Lung (tissue), 12 donors: ENCODE measurements around the gene CHN2. TPM values are rescaled to one million over a fixed set of nuclear protein-coding genes. Genes with fewer than 3 reads are reported as not detected.

Source experiments
- ATAC-seq: fragments of 200-7000 bp; cut with Tn5 transposase; one replicate; pipeline ENCODE4 v1.9.1; 2020; ENCODE audit warnings: moderate number of reproducible peaks; ENCODE audit not compliant: insufficient read depth, low FRiP score
- DNase-seq, 3 donors: peaks; one replicate each; pipeline ENCODE4 v3.0.0-alpha.2; 2013 to 2017
- H3K27ac ChIP-seq, 2 donors: one replicate each; pipeline ENCODE4 v1.5.1; 2013; ENCODE audit warnings: mild to moderate bottlenecking in 2 of 2, moderate library complexity in 2 of 2, control low read depth in 1 of 2, inconsistent platforms in 1 of 2, low read depth in 1 of 2, low read length in 1 of 2
- H3K27me3 ChIP-seq, 3 donors: one replicate each; pipeline ENCODE4 v1.5.1; 2013; ENCODE audit warnings: low read length in 2 of 3; ENCODE audit not compliant: control insufficient read depth in 3 of 3, insufficient read depth in 3 of 3
- H3K36me3 ChIP-seq, 4 donors: one replicate each; pipeline ENCODE4 v1.5.1; 2013; ENCODE audit warnings: low read length in 4 of 4, mild to moderate bottlenecking in 1 of 4, moderate library complexity in 1 of 4; ENCODE audit not compliant: control insufficient read depth in 4 of 4, insufficient read depth in 4 of 4
- H3K4me1 ChIP-seq, 5 donors: one replicate each; pipeline ENCODE4 v1.5.1; 2013; ENCODE audit warnings: low read length in 5 of 5, mild to moderate bottlenecking in 2 of 5, moderate library complexity in 1 of 5; ENCODE audit not compliant: control insufficient read depth in 5 of 5, insufficient read depth in 5 of 5
- H3K4me3 ChIP-seq: one replicate; pipeline ENCODE4 v1.5.1; 2013; ENCODE audit warnings: mild to moderate bottlenecking, control low read depth, moderate library complexity
- H3K9ac ChIP-seq, 2 donors: one replicate each; pipeline ENCODE4 v1.5.1; 2013; ENCODE audit warnings: low read length in 2 of 2, control low read depth in 1 of 2; ENCODE audit not compliant: insufficient read depth in 1 of 2
- H3K9me3 ChIP-seq, 4 donors: one replicate each; pipeline ENCODE4 v1.5.1; 2013; ENCODE audit warnings: low read length in 3 of 4, mild to moderate bottlenecking in 1 of 4, moderate library complexity in 1 of 4; ENCODE audit not compliant: control insufficient read depth in 4 of 4, insufficient read depth in 3 of 4
- WGBS, 2 donors: extraction: QIAGEN DNeasy Blood & Tissue Kit; methylation state at CpG; one replicate each; pipeline ENCODE4 v1.1.7; 2013; 5-methylcytosine and 5-hydroxymethylcytosine counted together
- polyA plus RNA-seq, 2 donors: library from polyadenylated mRNA; stranded (reverse); fragments of 200-250 nt; gene quantifications; one replicate each; pipeline ENCODE4 v1.2.1, GENCODE V29; 2013
- total RNA-seq, 2 donors: library from RNA; depleted of rRNA in 1 of 2; stranded (reverse); fragments of >200 nt in 1 of 2; gene quantifications; one replicate each; pipeline ENCODE4 v1.2.1, GENCODE V29; 2014 to 2021
- TF ChIP-seq, protein P1 (sequence below): IDR thresholded peaks from 2 replicates; pipeline ENCODE4 v1.5.1; 2012; ENCODE audit warnings: mild to moderate bottlenecking; ENCODE audit errors: control extremely low read depth, extremely low read depth
- donor health status: control.
- donor health status: control.
- donor health status: Bipolar disorder and iron deficiency.
- donor health status: healthy.
- donor health status: DM: yes; HTN: yes; CAD: no.

CHN2 gene
- total and polyA plus RNA-seq, 4 donors = 3.2 to 11.0 (median 6.7) TPM

DNA sequence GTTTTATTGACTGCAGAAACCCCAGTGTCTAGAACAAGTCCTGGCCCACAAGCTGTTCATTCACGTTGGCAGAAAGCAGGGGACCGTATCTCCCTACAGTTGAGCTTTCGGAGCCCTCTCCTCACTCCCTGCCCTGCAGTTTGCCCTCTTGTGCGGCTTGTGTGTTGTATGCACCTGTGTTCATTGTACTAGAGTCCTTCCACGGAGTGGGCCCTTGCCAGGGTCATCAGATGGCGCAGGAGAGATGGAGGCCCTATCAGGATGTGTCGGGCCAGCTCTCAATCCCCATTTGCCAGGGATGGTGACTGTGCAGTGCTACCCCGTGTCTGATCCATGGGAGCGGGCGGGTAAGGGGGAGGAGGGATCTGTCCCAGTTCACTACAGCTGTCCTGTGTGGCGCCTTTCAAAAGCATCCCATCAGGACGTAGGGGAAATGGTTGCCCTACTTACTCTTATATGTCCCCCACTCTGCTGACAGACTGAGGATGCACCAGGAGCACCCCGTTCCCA lies 291.7 kb downstream of the CHN2 start:
- ATAC-seq = no peak
- Histone ChIP-seq H3K36me3 (no peaks in the 10 kb centered on the region), H3K27me3 (peaks cover 0 to 6% (median 0%) of the 10 kb centered on the region in 3 donors), H3K27ac (no peak overlapping the region), H3K4me3 (no peak overlapping the region), H3K9me3 (no peaks in the 10 kb centered on the region), H3K9ac (no peak overlapping the region), H3K4me1 (peaks cover 0 to 40% (median 3%) of the 10 kb centered on the region in 5 donors)
- no peak for DNase-seq
- 88 to 91% methylated on average over 13 of the region's 13 CpGs for WGBS, 2 donors
- TF ChIP-seq, protein P1, sequence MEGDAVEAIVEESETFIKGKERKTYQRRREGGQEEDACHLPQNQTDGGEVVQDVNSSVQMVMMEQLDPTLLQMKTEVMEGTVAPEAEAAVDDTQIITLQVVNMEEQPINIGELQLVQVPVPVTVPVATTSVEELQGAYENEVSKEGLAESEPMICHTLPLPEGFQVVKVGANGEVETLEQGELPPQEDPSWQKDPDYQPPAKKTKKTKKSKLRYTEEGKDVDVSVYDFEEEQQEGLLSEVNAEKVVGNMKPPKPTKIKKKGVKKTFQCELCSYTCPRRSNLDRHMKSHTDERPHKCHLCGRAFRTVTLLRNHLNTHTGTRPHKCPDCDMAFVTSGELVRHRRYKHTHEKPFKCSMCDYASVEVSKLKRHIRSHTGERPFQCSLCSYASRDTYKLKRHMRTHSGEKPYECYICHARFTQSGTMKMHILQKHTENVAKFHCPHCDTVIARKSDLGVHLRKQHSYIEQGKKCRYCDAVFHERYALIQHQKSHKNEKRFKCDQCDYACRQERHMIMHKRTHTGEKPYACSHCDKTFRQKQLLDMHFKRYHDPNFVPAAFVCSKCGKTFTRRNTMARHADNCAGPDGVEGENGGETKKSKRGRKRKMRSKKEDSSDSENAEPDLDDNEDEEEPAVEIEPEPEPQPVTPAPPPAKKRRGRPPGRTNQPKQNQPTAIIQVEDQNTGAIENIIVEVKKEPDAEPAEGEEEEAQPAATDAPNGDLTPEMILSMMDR = no peak

DNA sequence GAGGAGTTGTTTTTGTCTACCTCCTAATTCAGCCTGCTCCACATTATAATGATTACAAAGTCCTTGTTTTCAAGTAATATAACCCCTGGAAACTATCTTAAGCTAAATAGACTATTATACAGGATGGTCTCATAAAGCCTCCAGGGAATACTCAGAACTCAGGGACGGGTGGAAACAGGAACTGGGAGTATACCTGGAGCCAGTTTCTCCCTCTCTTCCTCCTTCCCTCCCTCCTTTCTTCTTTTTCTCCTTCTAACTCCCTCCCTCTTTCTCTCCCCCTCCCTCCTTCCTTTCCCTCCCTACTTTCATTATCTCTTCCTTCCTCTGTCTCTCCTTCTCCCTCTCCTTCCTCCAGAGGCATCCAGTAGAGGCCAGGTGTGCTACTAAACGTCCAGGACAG lies 292.8 kb downstream of the CHN2 start:
- H3K27ac ChIP-seq = no peak overlapping the region
- peaks cover 0 to 30% (median 1%) of the 10 kb centered on the region in 5 donors for H3K4me1 ChIP-seq
- DNase-seq (no peak), ATAC-seq (no peak)
- no peaks in the 10 kb centered on the region for H3K36me3 ChIP-seq
- no peaks in the 10 kb centered on the region for H3K9me3 ChIP-seq
- no peak overlapping the region for H3K4me3 ChIP-seq
- H3K9ac ChIP-seq = no peak overlapping the region
- peaks cover 0 to 4% (median 0%) of the 10 kb centered on the region in 3 donors for H3K27me3 ChIP-seq
- TF ChIP-seq, protein P1 = no peak
- WGBS, 2 donors = 33 to 35% methylated on average over 2 of the region's 2 CpGs

DNA sequence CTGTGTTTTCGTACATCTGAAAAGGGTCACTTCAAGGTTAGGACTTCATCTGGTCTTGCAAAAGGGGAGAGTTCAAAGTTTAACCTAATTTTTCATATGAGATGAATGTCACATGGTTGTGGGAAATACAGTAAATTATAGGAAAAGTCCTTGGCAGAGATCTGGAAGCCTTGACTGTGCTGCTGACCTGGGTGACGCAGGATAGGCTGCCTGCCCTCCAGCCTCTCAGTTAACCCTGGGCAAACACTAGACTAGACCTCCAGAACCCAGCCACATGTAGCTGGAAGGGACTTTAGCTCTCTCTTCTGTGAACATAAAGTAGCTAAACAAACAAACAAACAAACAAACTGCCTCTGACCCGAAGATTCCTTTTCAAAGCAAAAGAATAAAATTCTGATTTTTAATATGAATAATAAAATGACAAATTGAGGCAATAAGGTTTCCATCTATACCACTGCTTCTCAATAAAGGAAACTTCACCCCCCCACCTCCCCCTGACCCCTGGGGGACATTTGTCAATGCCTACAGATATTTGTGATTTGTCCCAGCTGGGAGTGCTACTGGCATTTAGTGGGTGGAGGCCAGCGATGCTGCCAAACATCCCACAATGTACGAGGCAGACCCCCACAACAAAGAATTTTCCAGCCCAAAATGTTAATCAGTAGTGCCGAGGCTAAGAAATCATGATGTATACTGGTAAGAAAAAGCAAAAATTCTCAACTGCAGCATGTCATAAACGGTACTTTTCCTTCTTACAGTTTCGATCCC lies 293.8 kb downstream of the CHN2 start:
- peaks cover 0 to 24% (median 1%) of the 10 kb centered on the region in 5 donors for H3K4me1 ChIP-seq
- H3K9me3 ChIP-seq = no peaks in the 10 kb centered on the region
- H3K9ac ChIP-seq = no peak overlapping the region
- TF ChIP-seq, protein P1 = no peak
- ATAC-seq (no peak), DNase-seq (peak in 2 of 3 donors; percentile 28 to 30)
- peaks cover 0 to 4% (median 0%) of the 10 kb centered on the region in 3 donors for H3K27me3 ChIP-seq
- H3K4me3 ChIP-seq = no peak overlapping the region
- no peaks in the 10 kb centered on the region for H3K36me3 ChIP-seq
- H3K27ac ChIP-seq = peak overlapping the region in 1 of 2 donors; percentile 1
- 67 to 75% methylated on average over 8 of the region's 8 CpGs for WGBS, 2 donors
